H1 (cell line): Measurements from ENCODE around the gene MYH7B. TPM values are rescaled to one million over a fixed set of nuclear protein-coding genes. Genes with fewer than 3 reads are reported as not detected.

Source experiments
- EGR1 ChIP-seq: IDR thresholded peaks from 2 replicates; pipeline ENCODE4 v1.6.1; 2011; ENCODE audit warnings: low read depth, low read length, borderline replicate concordance
- FOSL1 ChIP-seq: IDR thresholded peaks from 2 replicates; pipeline ENCODE4 v1.6.1; 2011; ENCODE audit warnings: mild to moderate bottlenecking, low read depth, low read length, moderate library complexity; ENCODE audit not compliant: insufficient read depth
- GABPA ChIP-seq: IDR thresholded peaks from 2 replicates; pipeline ENCODE4 v1.6.1; 2011; ENCODE audit warnings: mild to moderate bottlenecking, low read length, moderate library complexity, borderline replicate concordance; ENCODE audit not compliant: insufficient read depth
- KDM5A ChIP-seq: fragments of 200-600 bp; IDR thresholded peaks from 2 replicates; pipeline ENCODE4 v1.7.1; 2012; ENCODE audit warnings: mild to moderate bottlenecking, low read length, inconsistent platforms, mixed read lengths
- RAD21 ChIP-seq, 2 experiments: IDR thresholded peaks in 1 of 2; conservative IDR thresholded peaks in 1 of 2; 2 replicates each; pipeline ENCODE4 v1.6.1; 2011; ENCODE audit warnings: low read depth in 2 of 2, low read length in 2 of 2, improper control_type of control experiment in 1 of 2, inconsistent platforms in 1 of 2, mild to moderate bottlenecking in 1 of 2, moderate library complexity in 1 of 2
- SIRT6 ChIP-seq: IDR thresholded peaks from one replicate; pipeline ENCODE4 v1.7.1; 2012; ENCODE audit warnings: low read length, inconsistent platforms
- SP1 ChIP-seq: IDR thresholded peaks from 2 replicates; pipeline ENCODE4 v1.6.1; 2011; ENCODE audit warnings: low read depth, low read length
- TEAD4 ChIP-seq: IDR thresholded peaks from 2 replicates; pipeline ENCODE4 v1.6.1; 2012; ENCODE audit warnings: low read depth, low read length, inconsistent platforms, mixed read lengths
- polyA plus RNA-seq, 7 experiments: library from polyadenylated mRNA; depleted of rRNA in 3 of 7; stranded (reverse) in 5 of 7; unstranded in 2 of 7; fragments of >200 nt in 5 of 7; fragments of 200-250 nt in 2 of 7; gene quantifications; 1 replicate in 5 of 7; 2 replicates in 1 of 7; 4 replicates in 1 of 7; pipeline versions ENCODE4 v1.2.1 to v1.2.3, GENCODE V29; 2011 to 2013; ENCODE audit warnings: missing spikeins in 2 of 7, mixed read lengths in 2 of 7
- total RNA-seq: library from RNA; stranded (reverse); fragmentation: NEBNext Ultra II Directional; extraction: Animal tissue kit (Norgen Biotek cat#: 25700); gene quantifications from 2 replicates; pipeline ENCODE4 v1.2.1, GENCODE V29; 2021

The MYH7B gene
- total and polyA plus RNA-seq, 2 of the 8 experiments (the other 6 are each of a cell fraction or from before 2014, with no cell fraction given), result 0.15 to 0.30 TPM

- no peak for TF ChIP-seq SIRT6
- TF ChIP-seq TEAD4, result no peak
- no peak for TF ChIP-seq KDM5A
- no peak for TF ChIP-seq FOSL1
- TF ChIP-seq GABPA, result no peak
- TF ChIP-seq EGR1, result no peak
- no peak for TF ChIP-seq RAD21 (IDR thresholded peaks at IDR 0.05 in 1 of 2, conservative IDR thresholded peaks at IDR 0.05 in 1 of 2; ENCODE audit: low read depth in 2 of 2, low read length in 2 of 2)
- TF ChIP-seq SP1, result no peak
These were observed 6.5 kb upstream of the MYH7B start (continued) for GRCh38 chr20:34949120-34949519.
